NCI-H1436 treated with DMSO at 0.1 percent for 48 hours (cell line): Measurements from ENCODE around the gene RAD51B.

Experiments
- DNase-seq: peaks from one replicate; lab custom pipeline; 2025; lab: John Stamatoyannopoulos, UW

RAD51B gene

GRCh38 chr14:68708343-68708742, 888.8 kb downstream of the RAD51B start:
- no peak for DNase-seq

GRCh38 chr14:68709007-68709406, 889.4 kb downstream of the RAD51B start:
- no peak for DNase-seq

GRCh38 chr14:68710776-68711175, 891.2 kb downstream of the RAD51B start:
- no peak for DNase-seq

GRCh38 chr14:68711561-68712309, 892.2 kb downstream of the RAD51B start:
- no peak for DNase-seq

- no peak for DNase-seq
These were observed 893.3 kb downstream of the RAD51B start for GRCh38 chr14:68712703-68713370.

GRCh38 chr14:68713782-68714181, 894.2 kb downstream of the RAD51B start:
- no peak for DNase-seq

GRCh38 chr14:68714991-68715924, 895.7 kb downstream of the RAD51B start:
- DNase-seq = no peak

GRCh38 chr14:68716698-68717097, 897.1 kb downstream of the RAD51B start:
- DNase-seq = no peak

GRCh38 chr14:68718023-68718990, 898.7 kb downstream of the RAD51B start:
- no peak for DNase-seq

GRCh38 chr14:68719634-68720384, 900.2 kb downstream of the RAD51B start:
- no peak for DNase-seq

- no peak for DNase-seq
These were observed 902.6 kb downstream of the RAD51B start for GRCh38 chr14:68722186-68722585.

- DNase-seq = no peak
These were observed 903.5 kb downstream of the RAD51B start for GRCh38 chr14:68722968-68723566.

- DNase-seq = no peak
These were observed 904.3 kb downstream of the RAD51B start for GRCh38 chr14:68723808-68724268.

- DNase-seq = no peak
These were observed 905.3 kb downstream of the RAD51B start for GRCh38 chr14:68724914-68725313.

- no peak for DNase-seq
These were observed 906.6 kb downstream of the RAD51B start for GRCh38 chr14:68726093-68726695.

GRCh38 chr14:68727315-68728047, 907.9 kb downstream of the RAD51B start:
- DNase-seq = no peak

GRCh38 chr14:68728342-68729106, 908.9 kb downstream of the RAD51B start:
- no peak for DNase-seq

- no peak for DNase-seq
These were observed 910.0 kb downstream of the RAD51B start for GRCh38 chr14:68729556-68729955.
